Endodermal cell (in vitro differentiated cells): ENCODE data around the gene MARF1. TPM values are rescaled to one million over a fixed set of nuclear protein-coding genes. Genes with fewer than 3 reads are reported as not detected.

Experiments used
- DNase-seq: peaks from one replicate; pipeline ENCODE4 v3.0.0-alpha.2; 2017
- H3K27ac ChIP-seq: 2 replicates; pipeline ENCODE4 v1.5.1; 2013; ENCODE audit warnings: mild to moderate bottlenecking, low read depth, low read length, moderate library complexity
- H3K27me3 ChIP-seq: 2 replicates; pipeline ENCODE4 v1.6.1; 2013; ENCODE audit warnings: mild to moderate bottlenecking, low read length, moderate library complexity; ENCODE audit not compliant: insufficient read depth, control insufficient read depth, poor library complexity, severe bottlenecking
- H3K36me3 ChIP-seq: 2 replicates; pipeline ENCODE4 v1.7.0; 2013; ENCODE audit warnings: mild to moderate bottlenecking, low read length, moderate library complexity; ENCODE audit not compliant: control insufficient read depth, insufficient read depth
- H3K4me1 ChIP-seq: one replicate; pipeline ENCODE4 v1.7.0; 2013; ENCODE audit warnings: low read length; ENCODE audit not compliant: control insufficient read depth, insufficient read depth
- H3K4me3 ChIP-seq: 2 replicates; pipeline ENCODE4 v1.5.1; 2013; ENCODE audit warnings: mild to moderate bottlenecking, low read length, moderate library complexity
- H3K9ac ChIP-seq: 2 replicates; pipeline ENCODE4 v1.6.1; 2013; ENCODE audit warnings: mild to moderate bottlenecking, low read length, moderate library complexity; ENCODE audit not compliant: poor library complexity, severe bottlenecking; ENCODE audit errors: extremely low read depth
- H3K9me3 ChIP-seq: 2 replicates; pipeline ENCODE4 v1.6.1; 2013; ENCODE audit warnings: mild to moderate bottlenecking, low read length, moderate library complexity; ENCODE audit not compliant: control insufficient read depth
- H3K27ac Mint-ChIP-seq: 2 replicates; pipeline ENCODE4 v1.8.0; 2020; ENCODE audit warnings: mixed read lengths
- H3K27me3 Mint-ChIP-seq: 2 replicates; pipeline ENCODE4 v1.8.0; 2021; ENCODE audit warnings: mild to moderate bottlenecking, mixed read lengths; ENCODE audit not compliant: insufficient read depth
- H3K36me3 Mint-ChIP-seq: 2 replicates; pipeline ENCODE4 v1.8.0; 2020; ENCODE audit warnings: low read depth, mixed read lengths
- H3K4me1 Mint-ChIP-seq: 2 replicates; pipeline ENCODE4 v1.8.0; 2020; ENCODE audit warnings: mixed read lengths
- H3K4me3 Mint-ChIP-seq: 2 replicates; pipeline ENCODE4 v1.8.0; 2020; ENCODE audit warnings: mild to moderate bottlenecking, moderate library complexity, mixed read lengths
- H3K9me3 Mint-ChIP-seq: 2 replicates; pipeline ENCODE4 v1.8.0; 2020; ENCODE audit warnings: mild to moderate bottlenecking, mixed read lengths
- CTCF ChIP-seq: fragments of 200-600 bp; sonication (generic); conservative IDR thresholded peaks from 2 replicates; pipeline ENCODE4 v1.5.0; 2021; ENCODE audit warnings: antibody characterized with exemption, mild to moderate bottlenecking
- WGBS, 2 experiments: methylation state at CpG; one replicate each; pipeline versions ENCODE4 v1.1.5 to v1.1.7; 2013; ENCODE audit warnings: missing lambda C conversion rate in 2 of 2, mixed read lengths in 1 of 2; ENCODE audit not compliant: insufficient coverage in 1 of 2, insufficient read length in 1 of 2; 5-methylcytosine and 5-hydroxymethylcytosine counted together
- total RNA-seq, 2 donors: library from RNA; stranded (reverse); fragmentation: NEBNext Ultra II Directional in 1 of 2; extraction: Animal tissue kit (Norgen Biotek cat#: 25700) in 1 of 2; gene quantifications; 2 replicates in 1 of 2; 3 replicates in 1 of 2; pipeline ENCODE4 v1.2.1, GENCODE V29; 2021

MARF1 gene
- total RNA-seq, 2 donors from 2014 or later = 39.3 to 39.6 TPM

DNA sequence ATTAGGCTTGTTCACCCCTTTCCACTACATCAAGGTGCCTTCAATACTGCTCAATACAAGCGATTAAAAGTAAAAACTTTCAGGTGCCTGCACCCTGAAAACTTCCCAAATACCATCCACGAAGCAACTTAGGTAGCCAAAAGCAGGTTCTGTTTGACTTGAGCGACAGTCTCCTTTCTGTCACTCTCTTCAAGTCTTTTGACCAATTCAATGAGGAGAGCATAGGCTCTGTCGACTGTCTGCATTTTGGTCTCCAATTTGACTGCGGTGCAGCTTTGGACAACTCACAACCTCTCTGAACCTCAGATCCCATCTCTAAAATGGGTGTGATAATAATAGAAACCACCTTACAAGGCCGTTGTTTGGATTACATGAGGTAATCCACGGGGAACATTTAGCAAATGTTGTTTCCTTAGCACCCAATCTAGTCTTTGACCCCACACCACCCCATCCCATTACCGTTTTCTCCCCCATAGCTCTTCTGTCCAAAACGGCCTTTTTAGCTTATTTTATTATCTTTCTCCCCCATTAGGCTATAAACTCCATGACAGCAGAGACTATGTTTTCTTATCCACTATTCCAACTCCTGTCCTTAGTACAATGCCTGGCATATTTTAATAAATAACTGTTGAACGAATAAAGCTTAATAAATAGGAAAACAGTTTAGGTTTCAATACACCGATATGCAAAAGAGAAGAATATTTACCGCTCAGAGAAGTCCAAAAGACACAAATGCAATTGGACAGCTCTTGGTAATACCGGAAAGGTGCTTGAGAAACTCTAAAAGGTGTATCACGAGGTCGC lies 999 bp downstream of the MARF1 start:
- H3K9me3 ChIP-seq = no peaks in the 10 kb centered on the region
- H3K27ac Mint-ChIP-seq = peak overlapping the region; percentile 96
- peaks cover 3% of the 10 kb centered on the region for H3K4me1 ChIP-seq
- H3K27me3 ChIP-seq = no peaks in the 10 kb centered on the region
- 30 to 31% methylated on average over 12 to 15 of the region's 15 CpGs for WGBS, 2 experiments
- H3K4me1 Mint-ChIP-seq = peaks cover 17% of the 10 kb centered on the region
- DNase-seq = no peak
- H3K27me3 Mint-ChIP-seq = no peaks in the 10 kb centered on the region
- H3K9ac ChIP-seq = peak overlapping the region; percentile 89
- H3K4me3 Mint-ChIP-seq = peak overlapping the region; percentile 84
- peaks cover 19% of the 10 kb centered on the region for H3K36me3 ChIP-seq
- H3K4me3 ChIP-seq = peak overlapping the region; percentile 99
- no peaks in the 10 kb centered on the region for H3K9me3 Mint-ChIP-seq
- no peak for TF ChIP-seq CTCF
- H3K27ac ChIP-seq = peak overlapping the region; percentile 98
- peaks cover 24% of the 10 kb centered on the region for H3K36me3 Mint-ChIP-seq

DNA sequence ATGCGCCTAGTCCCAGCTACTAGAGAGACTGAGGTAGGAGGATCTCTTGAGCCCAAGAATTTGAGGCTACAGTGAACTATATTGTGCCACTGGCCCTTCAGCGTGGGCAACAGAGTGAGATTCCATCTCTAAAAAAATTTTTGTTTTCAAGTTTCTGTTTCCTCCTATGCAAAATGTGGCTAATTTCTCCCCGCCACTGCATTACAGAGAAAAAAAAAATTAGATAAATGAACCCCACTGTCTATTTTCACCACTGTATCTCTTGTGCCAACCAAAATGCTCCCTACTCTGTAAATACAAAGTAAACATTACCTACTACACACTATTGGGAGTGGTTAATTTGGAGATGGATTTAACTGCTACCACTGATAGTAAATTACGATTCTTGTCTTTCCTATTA lies 2.0 kb downstream of the MARF1 start:
- DNase-seq = no peak
- peaks cover 3% of the 10 kb centered on the region for H3K4me1 ChIP-seq
- 94 to 95% methylated on average over 4 of the region's 4 CpGs for WGBS, 2 experiments
- peaks cover 17% of the 10 kb centered on the region for H3K4me1 Mint-ChIP-seq
- H3K9me3 ChIP-seq = no peaks in the 10 kb centered on the region
- no peak overlapping the region for H3K9ac ChIP-seq
- TF ChIP-seq CTCF = no peak
- no peak overlapping the region for H3K4me3 ChIP-seq
- no peak overlapping the region for H3K4me3 Mint-ChIP-seq
- H3K36me3 ChIP-seq = peaks cover 29% of the 10 kb centered on the region
- H3K27ac ChIP-seq = no peak overlapping the region
- no peak overlapping the region for H3K27ac Mint-ChIP-seq
- no peaks in the 10 kb centered on the region for H3K27me3 ChIP-seq
- H3K36me3 Mint-ChIP-seq = peaks cover 32% of the 10 kb centered on the region
- no peaks in the 10 kb centered on the region for H3K9me3 Mint-ChIP-seq
- no peaks in the 10 kb centered on the region for H3K27me3 Mint-ChIP-seq

GRCh38 chr16:15639061-15639568 lies 3.8 kb downstream of the MARF1 start:
- no peak for DNase-seq
- Mint-ChIP-seq H3K9me3 (no peaks in the 10 kb centered on the region), H3K27me3 (no peaks in the 10 kb centered on the region), H3K4me3 (no peak overlapping the region), H3K27ac (no peak overlapping the region), H3K36me3 (peaks cover 46% of the 10 kb centered on the region), H3K4me1 (peaks cover 13% of the 10 kb centered on the region)
- Histone ChIP-seq H3K36me3 (peaks cover 45% of the 10 kb centered on the region), H3K4me3 (no peak overlapping the region), H3K27me3 (no peaks in the 10 kb centered on the region), H3K4me1 (peaks cover 1% of the 10 kb centered on the region), H3K27ac (no peak overlapping the region), H3K9ac (no peak overlapping the region), H3K9me3 (no peaks in the 10 kb centered on the region)
- no peak for TF ChIP-seq CTCF
- 92 to 93% methylated on average over 11 of the region's 11 CpGs for WGBS, 2 experiments
